DMS114 treated with DMSO at 0.1 percent for 48 hours (cell line): ENCODE data around the gene SULT1C3.
"Not testable (repeated sequence)": the region's sequence is repeated elsewhere in the genome, so short reads cannot be mapped to it uniquely, and the experiment has no call there.

Experiments used
- DNase-seq: peaks from one replicate; lab custom pipeline; 2025; ENCODE audit not compliant: unreplicated experiment; lab: John Stamatoyannopoulos, UW

The SULT1C3 gene

DNA sequence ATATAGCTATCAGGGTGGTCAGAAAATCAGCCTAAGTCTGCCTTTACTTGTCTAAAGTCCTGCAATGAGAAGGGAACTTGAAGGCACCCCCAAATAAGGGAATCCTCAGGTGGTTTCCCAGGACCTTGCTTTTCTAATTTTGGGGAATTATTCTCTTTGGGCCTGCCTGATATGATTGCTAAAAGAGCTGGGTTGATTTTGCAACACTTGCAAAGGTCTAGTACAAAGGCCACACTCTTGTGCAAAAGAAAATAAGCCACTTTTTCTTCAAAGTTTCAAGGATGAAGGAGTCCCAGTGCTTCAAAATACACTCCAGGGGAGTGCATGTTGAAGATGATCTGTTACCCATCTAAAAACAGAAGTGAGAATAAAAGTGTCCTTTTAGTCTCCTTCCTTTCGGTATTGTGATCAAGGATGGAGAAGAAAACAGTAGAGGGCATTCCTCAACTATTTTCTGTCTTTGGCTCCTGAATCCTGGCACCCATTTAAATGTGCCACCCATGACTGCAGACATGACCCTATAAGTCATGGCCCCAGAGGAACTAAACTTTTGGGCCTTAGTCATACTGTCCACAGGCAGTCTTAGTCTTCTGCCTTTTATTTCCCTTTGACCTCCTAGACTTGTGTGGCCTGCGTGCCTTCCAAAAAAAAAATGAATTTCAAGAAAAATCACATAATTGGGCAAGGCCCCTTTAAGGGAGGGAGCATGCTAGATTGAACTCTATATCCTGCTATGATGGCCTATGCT lies 5.1 kb downstream of the SULT1C3 start:
- DNase-seq: no peak

GRCh38 chr2:108253106-108253505 lies 13.3 kb downstream of the SULT1C3 start:
- no peak for DNase-seq

DNA sequence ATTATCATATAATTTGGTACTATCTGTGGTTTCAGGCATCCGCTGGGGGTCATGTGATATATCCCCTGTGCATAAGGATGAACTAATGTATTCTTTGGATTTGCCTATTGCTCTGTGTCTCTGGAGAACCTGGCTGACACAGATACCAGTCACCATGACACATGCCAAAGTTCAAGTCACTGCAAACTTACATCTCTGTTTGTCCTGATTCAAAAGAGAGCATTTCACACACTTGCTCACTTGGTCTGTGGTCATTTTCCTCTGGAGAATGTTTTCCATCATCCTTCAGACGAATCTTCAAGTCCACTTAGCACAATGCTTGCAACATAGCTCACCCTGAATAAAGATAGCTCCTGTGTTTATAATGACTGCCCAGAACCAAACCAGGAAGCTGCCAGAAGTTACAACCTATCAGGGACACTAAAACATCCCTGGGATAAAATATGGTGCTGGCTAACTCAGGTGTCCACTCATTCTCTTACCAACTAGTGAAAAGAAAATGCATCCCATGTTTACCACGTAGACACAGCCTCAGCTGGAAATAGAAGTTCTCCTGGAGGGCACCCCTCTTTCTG lies 18.1 kb downstream of the SULT1C3 start:
- no peak for DNase-seq

- DNase-seq: no peak
Observed at GRCh38 chr2:108260773-108261172, 21.0 kb downstream of the SULT1C3 start.

GRCh38 chr2:108262036-108262435 lies 22.3 kb downstream of the SULT1C3 start:
- DNase-seq: no peak

DNA sequence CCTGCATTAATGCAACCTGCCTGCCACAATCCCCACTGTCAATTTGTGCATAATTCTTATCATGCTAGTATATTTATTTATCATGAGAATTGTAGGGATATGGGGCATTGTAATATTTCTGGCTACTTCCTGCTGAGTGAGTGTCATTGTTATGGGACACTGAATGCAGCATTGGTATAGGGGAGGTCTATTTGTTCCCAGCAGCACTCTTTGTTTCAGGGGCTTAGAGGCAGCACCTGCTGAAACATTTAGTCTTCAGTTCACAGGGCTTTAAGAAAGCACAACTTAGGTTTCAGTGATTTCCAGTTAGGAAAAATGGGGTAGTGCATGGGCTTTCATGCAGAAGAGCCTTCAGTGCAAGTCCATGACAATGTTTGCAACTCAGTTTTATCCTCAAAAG lies 23.6 kb downstream of the SULT1C3 start:
- DNase-seq: no peak

DNA sequence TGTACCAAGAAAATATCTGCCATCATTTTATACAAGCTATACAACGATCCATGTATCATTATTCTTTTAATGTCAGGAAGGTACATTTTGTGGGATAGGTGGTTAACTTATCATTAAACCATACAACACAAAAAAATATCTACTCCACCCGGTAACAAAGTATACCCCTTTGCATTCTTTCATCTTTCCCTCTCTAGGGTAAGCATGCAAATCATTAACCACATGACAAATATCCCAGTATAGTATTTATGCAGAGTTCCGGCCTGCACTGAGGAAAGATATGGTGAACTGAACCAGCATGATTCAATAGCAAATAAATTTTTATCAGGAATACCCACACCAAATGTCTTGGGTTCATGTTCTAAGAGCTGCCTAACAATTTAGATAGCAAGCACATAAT lies 26.4 kb downstream of the SULT1C3 start:
- no peak for DNase-seq

DNA sequence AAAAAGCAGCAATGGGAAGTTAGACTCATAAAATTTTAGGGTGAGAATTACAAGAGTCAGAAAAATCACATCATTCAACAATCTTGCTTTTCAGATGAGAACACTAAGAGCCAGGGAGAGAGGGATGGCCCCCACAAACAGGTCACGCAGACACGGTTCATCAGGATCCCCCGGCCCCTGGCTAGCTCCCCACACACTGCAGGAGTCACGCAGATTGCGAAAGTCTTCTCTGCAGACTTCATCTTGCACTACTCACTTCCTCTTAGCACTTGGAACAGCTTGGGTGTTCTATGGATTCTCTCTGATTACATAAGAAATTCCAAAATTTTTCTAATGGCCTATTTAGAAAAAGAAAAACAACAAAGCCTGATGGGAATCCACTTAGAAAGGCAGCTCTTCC lies 27.3 kb downstream of the SULT1C3 start:
- DNase-seq: no peak

- no peak for DNase-seq
Observed at GRCh38 chr2:108268001-108268400, 28.2 kb downstream of the SULT1C3 start.

- no peak for DNase-seq
Observed at GRCh38 chr2:108270346-108270745, 30.6 kb downstream of the SULT1C3 start.

GRCh38 chr2:108270768-108271506 lies 31.2 kb downstream of the SULT1C3 start:
- no peak for DNase-seq

GRCh38 chr2:108271691-108272253 lies 32.0 kb downstream of the SULT1C3 start:
- DNase-seq: no peak

- no peak for DNase-seq
Observed at GRCh38 chr2:108278631-108279030, 38.9 kb downstream of the SULT1C3 start.

GRCh38 chr2:108279468-108279867 lies 39.7 kb downstream of the SULT1C3 start:
- no peak for DNase-seq

DNA sequence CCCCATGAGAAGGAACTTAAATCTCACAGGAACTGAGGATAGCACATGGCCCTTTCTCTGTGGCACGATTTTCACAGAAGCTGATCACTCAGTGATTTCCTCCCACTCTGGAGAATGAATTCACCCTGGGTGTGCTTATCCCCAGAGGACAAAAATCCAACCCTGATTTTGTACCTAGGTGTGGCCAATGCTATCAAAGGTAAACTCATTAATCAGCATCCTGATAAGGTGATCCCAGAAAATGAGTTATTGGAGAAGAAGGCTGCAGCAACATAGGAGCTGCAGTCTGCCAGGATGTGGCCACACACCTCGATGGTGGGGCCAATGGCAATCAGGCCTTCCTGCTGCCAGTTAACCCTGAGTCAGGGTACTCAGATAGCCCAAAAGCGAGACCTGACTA lies 40.7 kb downstream of the SULT1C3 start:
- DNase-seq: no peak

GRCh38 chr2:108284566-108284965 lies 44.8 kb downstream of the SULT1C3 start:
- DNase-seq: not testable (repeated sequence)

DNA sequence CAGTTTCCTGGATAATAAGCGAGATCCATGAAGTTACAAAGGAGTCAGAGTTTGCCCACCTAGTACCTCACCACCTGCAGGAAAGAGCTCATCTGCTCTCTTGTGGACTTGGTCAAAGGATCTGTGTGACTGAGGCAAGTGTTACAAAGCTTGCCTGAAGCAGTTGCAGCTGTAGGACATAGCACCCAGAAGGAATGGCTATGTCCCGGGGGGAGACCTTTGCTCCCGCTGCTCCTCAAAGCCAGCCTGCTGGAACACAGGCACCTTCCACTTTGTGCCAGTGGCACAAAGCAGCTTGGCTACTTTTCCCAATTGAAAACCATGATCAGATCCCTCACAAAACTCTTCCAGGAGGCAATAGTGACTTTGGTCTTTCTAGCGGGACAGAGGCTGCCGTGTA lies 45.8 kb downstream of the SULT1C3 start:
- no peak for DNase-seq

DNA sequence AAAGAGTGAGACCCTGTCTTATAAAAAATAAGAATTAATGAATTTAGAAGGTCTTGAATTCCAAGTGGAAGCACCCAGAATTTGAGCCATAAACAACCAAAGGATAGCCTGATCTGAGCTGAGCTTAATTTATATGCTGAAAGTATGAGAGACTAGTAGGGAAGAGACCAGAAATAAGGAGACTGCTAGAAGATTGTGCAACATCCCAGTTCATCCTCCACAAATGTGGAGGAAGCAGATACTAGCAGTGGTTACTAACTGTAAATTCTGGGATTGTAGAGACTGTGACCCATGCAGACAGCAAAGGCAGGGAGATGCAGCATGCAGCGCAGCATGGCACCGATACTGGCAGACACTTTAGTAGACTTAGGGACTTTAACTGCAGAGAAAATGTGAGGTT lies 47.4 kb downstream of the SULT1C3 start:
- no peak for DNase-seq

DNA sequence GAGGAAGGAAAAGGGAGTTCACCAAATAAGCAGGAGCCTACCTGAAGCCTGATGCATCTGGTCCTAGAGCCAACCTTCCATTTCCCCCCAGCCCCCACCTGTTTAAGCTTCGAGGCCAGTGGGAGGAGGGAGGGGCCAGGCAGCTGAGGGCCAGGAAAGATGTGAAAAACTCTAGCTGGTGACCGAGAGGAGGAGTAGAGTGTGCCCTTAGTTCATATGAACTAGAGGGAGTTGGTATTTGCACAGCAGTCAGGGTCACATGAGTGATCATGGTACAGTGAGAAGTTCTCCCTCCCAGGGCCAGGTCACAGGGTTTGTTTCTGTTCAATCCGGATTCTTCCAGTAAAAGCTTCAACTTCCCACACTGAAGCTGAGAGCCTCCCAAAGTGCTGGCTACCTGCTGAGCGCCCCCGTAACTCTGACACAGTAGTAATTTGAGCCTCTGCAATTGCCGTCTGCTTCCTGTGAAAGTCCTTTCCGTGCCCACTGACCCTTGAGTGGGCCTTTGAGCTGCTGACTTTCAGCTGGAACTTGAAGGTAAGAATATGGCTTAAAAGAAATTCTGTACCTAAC lies 48.9 kb downstream of the SULT1C3 start, which contains the start of gene SULT1C2:
TSS of gene SULT1C2 (plus strand) at position 362 of the 573 bp plus-strand sequence. CDS start 4,773 bp downstream, outside the sequence.
- DNase-seq: no peak

GRCh38 chr2:108293850-108294249 lies 54.1 kb downstream of the SULT1C3 start:
- DNase-seq: no peak

- DNase-seq: no peak
Observed at GRCh38 chr2:108297436-108298141, 57.8 kb downstream of the SULT1C3 start.
